NT2/D1 (cell line): ENCODE results near the gene ZNF275.

Experiments
- YY1 ChIP-seq: IDR thresholded peaks from 2 replicates; pipeline ENCODE4 v1.6.1; 2011; ENCODE audit not compliant: insufficient read length, insufficient read depth
- ZNF274 ChIP-seq: IDR thresholded peaks from 2 replicates; pipeline ENCODE4 v1.6.1; 2011; ENCODE audit warnings: mild to moderate bottlenecking, low read depth, low read length

DNA sequence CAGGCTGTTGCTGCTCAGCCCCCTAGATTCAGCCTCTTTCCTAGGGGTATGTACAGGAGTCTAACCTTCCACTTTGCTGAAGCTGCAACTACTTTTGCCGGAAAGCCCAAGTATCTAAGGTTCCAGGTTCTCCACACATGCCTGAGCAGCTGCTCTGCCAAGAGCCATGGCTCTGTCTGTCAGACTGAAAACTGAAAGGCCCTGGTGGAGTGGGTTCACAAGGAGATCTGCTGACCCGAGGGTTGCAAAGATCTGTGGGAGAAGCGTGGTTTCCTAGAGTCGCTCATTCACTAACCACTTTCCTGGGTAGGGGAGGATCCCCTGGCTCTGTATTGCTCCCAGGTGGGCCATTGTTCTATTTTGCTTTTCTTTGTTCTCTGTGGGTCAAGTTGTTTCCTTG is 6.4 kb upstream of the ZNF275 start:
- TF ChIP-seq YY1: no peak
- TF ChIP-seq ZNF274: no peak
